A375 (cell line): ENCODE results near the gene SRP54. TPM values are rescaled to one million over a fixed set of nuclear protein-coding genes. Genes with fewer than 3 reads are reported as not detected.

Experiments used
- total RNA-seq: library from RNA; depleted of rRNA; stranded (reverse); fragments of >200 nt; shearing (Covaris generic); gene quantifications from 2 replicates; pipeline ENCODE4 v1.2.3, GENCODE V29; 2014; rRNA removed

Gene SRP54
- 44.2 and 52.2 TPM in 2 replicates for total RNA-seq

GRCh38 chr14:34982421-34983147 is at the start of gene SRP54:
Gene SRP54 (plus strand): TSS chr14:34982992. CDS start chr14:34996710, 13,718 bp downstream.

GRCh38 chr14:35046048-35046750 is 63.4 kb downstream of the SRP54 start, which contains the start of gene FAM177A1:
Gene FAM177A1 (plus strand): TSS chr14:35046272. CDS start chr14:35046464, 192 bp downstream.

Other genes starting within 250 kb of the SRP54 start
- gene BAZ1A, start 107.6 kb upstream of the SRP54 start, total RNA-seq = 17.6 and 25.2 TPM in 2 replicates
- gene FAM177A1, start 63.3 kb downstream of the SRP54 start, total RNA-seq = 24.0 and 25.6 TPM in 2 replicates
- 11.5 and 26.9 TPM in 2 replicates for gene PPP2R3C, start 139.0 kb downstream of the SRP54 start, total RNA-seq
- gene PRORP, start 139.6 kb downstream of the SRP54 start, total RNA-seq = 12.1 and 14.1 TPM in 2 replicates